Fibroblast of peridontal ligament (primary cell): ENCODE results near the gene SPDYE16.
"Not testable (repeated sequence)": the region's sequence is repeated elsewhere in the genome, so short reads cannot be mapped to it uniquely, and the experiment has no call there.

Source experiments
- DNase-seq: peaks from one replicate; pipeline ENCODE4 v3.0.0-alpha.2; 2010; ENCODE audit errors: extremely low read depth

SPDYE16 gene

GRCh38 chr7:76504351-76505167 lies 38.5 kb downstream of the SPDYE16 start:
- DNase-seq = not testable (repeated sequence)

GRCh38 chr7:76503244-76503643 lies 39.9 kb downstream of the SPDYE16 start:
- not testable (repeated sequence) for DNase-seq

GRCh38 chr7:76502836-76503235 lies 40.3 kb downstream of the SPDYE16 start:
- DNase-seq = not testable (repeated sequence)

GRCh38 chr7:76502224-76502623 lies 40.9 kb downstream of the SPDYE16 start:
- not testable (repeated sequence) for DNase-seq

- DNase-seq = not testable (repeated sequence)
Measured at GRCh38 chr7:76499924-76500241, 43.2 kb downstream of the SPDYE16 start.

- DNase-seq = not testable (repeated sequence)
Measured at GRCh38 chr7:76499201-76499923, 43.7 kb downstream of the SPDYE16 start.

- not testable (repeated sequence) for DNase-seq
Measured at GRCh38 chr7:76498583-76499200, 44.4 kb downstream of the SPDYE16 start.

- not testable (repeated sequence) for DNase-seq
Measured at GRCh38 chr7:76497918-76498582, 45.0 kb downstream of the SPDYE16 start.

GRCh38 chr7:76495717-76496116 lies 47.4 kb downstream of the SPDYE16 start:
- DNase-seq = not testable (repeated sequence)

- not testable (repeated sequence) for DNase-seq
Measured at GRCh38 chr7:76492139-76492538, 51.0 kb downstream of the SPDYE16 start.

- not testable (repeated sequence) for DNase-seq
Measured at GRCh38 chr7:76487969-76488368, 55.1 kb downstream of the SPDYE16 start.

- not testable (repeated sequence) for DNase-seq
Measured at GRCh38 chr7:76486618-76487017, 56.5 kb downstream of the SPDYE16 start.

GRCh38 chr7:76485822-76486610 lies 57.1 kb downstream of the SPDYE16 start:
- DNase-seq = not testable (repeated sequence)

- not testable (repeated sequence) for DNase-seq
Measured at GRCh38 chr7:76484456-76484855, 58.6 kb downstream of the SPDYE16 start.

GRCh38 chr7:76483081-76483480 lies 60.0 kb downstream of the SPDYE16 start:
- DNase-seq = not testable (repeated sequence)

GRCh38 chr7:76482660-76483059 lies 60.4 kb downstream of the SPDYE16 start:
- not testable (repeated sequence) for DNase-seq
